HEK293 (cell line): ENCODE measurements around the gene KLHL13.
A peak's percentile ranks its signal among the peaks of the same experiment; 100 is the strongest.

Source experiments
- CTCF ChIA-PET: fragments of 350-600 bp; formaldehyde crosslinking; extraction: SDS; loops from one replicate; lab custom pipeline; 2021; ENCODE audit warnings: antibody characterized with exemption; lab: Yijun Ruan, JAX
- POLR2A ChIA-PET: fragments of 300-600 bp; formaldehyde crosslinking; extraction: SDS; loops from one replicate; lab custom pipeline; 2020; ENCODE audit warnings: antibody characterized with exemption, inconsistent platforms; lab: Yijun Ruan, JAX
- H3K27ac ChIP-seq: fragments of 200-500 bp; sonication (Bioruptor generic); 2 replicates; pipeline ENCODE4 v1.5.1; 2014; ENCODE audit warnings: low read depth, low read length, control low read depth, inconsistent platforms; ENCODE audit errors: extremely low read depth
- H3K36me3 ChIP-seq, 2 experiments: fragments of 200-500 bp in 1 of 2; sonication (Bioruptor generic) in 1 of 2; 1 replicate in 1 of 2; 2 replicates in 1 of 2; pipeline ENCODE4 v1.5.1; 2014 to 2017; ENCODE audit warnings: inconsistent platforms in 2 of 2, low read length in 2 of 2; ENCODE audit not compliant: control insufficient read depth in 2 of 2, insufficient read depth in 1 of 2
- H3K4me1 ChIP-seq: fragments of 200-500 bp; sonication (Bioruptor generic); 2 replicates; pipeline ENCODE4 v1.5.1; 2014; ENCODE audit warnings: mild to moderate bottlenecking, low read length, inconsistent platforms; ENCODE audit not compliant: control insufficient read depth, insufficient read depth
- H3K4me3 ChIP-seq: 2 replicates; pipeline ENCODE4 v1.5.1; 2011; ENCODE audit warnings: low read depth, mild to moderate bottlenecking, control low read depth, low read length, moderate library complexity
- H3K9me3 ChIP-seq: fragments of 200-500 bp; sonication (Bioruptor generic); 2 replicates; pipeline ENCODE4 v1.5.1; 2014; ENCODE audit warnings: low read depth, low read length, inconsistent platforms; ENCODE audit not compliant: control insufficient read depth, insufficient read depth
- FEZF1 ChIP-seq: fragments of 450-650 bp; formaldehyde crosslinking; IDR thresholded peaks from 2 replicates; pipeline ENCODE4 v1.5.1; 2016; ENCODE audit warnings: missing biosample characterization, missing genetic modification characterization
- OSR2 ChIP-seq: fragments of 450-650 bp; formaldehyde crosslinking; IDR thresholded peaks from 2 replicates; pipeline ENCODE4 v1.5.1; 2016; ENCODE audit warnings: missing biosample characterization, missing genetic modification characterization
- SCRT1 ChIP-seq: fragments of 450-650 bp; formaldehyde crosslinking; IDR thresholded peaks from 2 replicates; pipeline ENCODE4 v1.5.1; 2016; ENCODE audit warnings: missing biosample characterization, missing genetic modification characterization, borderline replicate concordance
- SP7 ChIP-seq: fragments of 450-650 bp; formaldehyde crosslinking; IDR thresholded peaks from 2 replicates; pipeline ENCODE4 v1.5.1; 2016; ENCODE audit warnings: missing biosample characterization, missing genetic modification characterization
- ZIC2 ChIP-seq: fragments of 450-650 bp; formaldehyde crosslinking; IDR thresholded peaks from 2 replicates; pipeline ENCODE4 v1.5.1; 2016; ENCODE audit warnings: missing biosample characterization, missing genetic modification characterization
- ZNF121 ChIP-seq: fragments of 450-650 bp; formaldehyde crosslinking; IDR thresholded peaks from 2 replicates; pipeline ENCODE4 v1.5.1; 2016; ENCODE audit warnings: missing biosample characterization, missing genetic modification characterization
- ZNF133 ChIP-seq: fragments of 450-650 bp; formaldehyde crosslinking; IDR thresholded peaks from 2 replicates; pipeline ENCODE4 v1.5.1; 2016; ENCODE audit warnings: missing biosample characterization, missing genetic modification characterization
- ZNF184 ChIP-seq: fragments of 450-650 bp; IDR thresholded peaks from 2 replicates; pipeline ENCODE4 v1.5.1; 2018; ENCODE audit warnings: missing biosample characterization, mild to moderate bottlenecking, missing genetic modification characterization
- ZNF426 ChIP-seq: fragments of 450-650 bp; formaldehyde crosslinking; IDR thresholded peaks from 2 replicates; pipeline ENCODE4 v1.5.1; 2017; ENCODE audit warnings: missing biosample characterization, missing genetic modification characterization, mild to moderate bottlenecking, inconsistent platforms, moderate library complexity
- ZNF600 ChIP-seq: fragments of 450-650 bp; formaldehyde crosslinking; IDR thresholded peaks from 2 replicates; pipeline ENCODE4 v1.5.1; 2016; ENCODE audit warnings: missing biosample characterization, missing genetic modification characterization
- ZNF660 ChIP-seq: fragments of 450-650 bp; IDR thresholded peaks from 2 replicates; pipeline ENCODE4 v1.5.1; 2018; ENCODE audit warnings: missing biosample characterization, mild to moderate bottlenecking, missing genetic modification characterization
- ZNF677 ChIP-seq: fragments of 450-650 bp; IDR thresholded peaks from 2 replicates; pipeline ENCODE4 v1.5.0; 2018; ENCODE audit warnings: missing biosample characterization, mild to moderate bottlenecking, missing genetic modification characterization, moderate library complexity
- ZNF747 ChIP-seq: fragments of 450-650 bp; formaldehyde crosslinking; IDR thresholded peaks from 2 replicates; pipeline ENCODE4 v1.5.1; 2016; ENCODE audit warnings: missing biosample characterization, missing genetic modification characterization
- ZNF830 ChIP-seq: fragments of 450-650 bp; IDR thresholded peaks from 2 replicates; pipeline ENCODE4 v1.5.0; 2018; ENCODE audit warnings: missing biosample characterization, missing genetic modification characterization, low read depth, mild to moderate bottlenecking, moderate library complexity
- TF ChIP-seq, protein P1 (sequence below): fragments of 450-650 bp; formaldehyde crosslinking; IDR thresholded peaks from 2 replicates; pipeline ENCODE4 v1.5.1; 2016; ENCODE audit warnings: missing biosample characterization, missing genetic modification characterization
- TF ChIP-seq, protein P2 (sequence below): fragments of 450-650 bp; formaldehyde crosslinking; IDR thresholded peaks from 2 replicates; pipeline ENCODE4 v1.5.1; 2016; ENCODE audit warnings: missing biosample characterization, missing genetic modification characterization
- TF ChIP-seq, protein P3 (sequence below): fragments of 450-650 bp; formaldehyde crosslinking; IDR thresholded peaks from 2 replicates; pipeline ENCODE4 v1.5.1; 2017; ENCODE audit warnings: missing biosample characterization, mild to moderate bottlenecking, missing genetic modification characterization, moderate library complexity
- TF ChIP-seq, protein P4 (sequence below): fragments of 450-650 bp; formaldehyde crosslinking; IDR thresholded peaks from 2 replicates; pipeline ENCODE4 v1.5.1; 2016; ENCODE audit warnings: missing biosample characterization, missing genetic modification characterization
- TF ChIP-seq, protein P5 (sequence below): fragments of 450-650 bp; formaldehyde crosslinking; IDR thresholded peaks from 2 replicates; pipeline ENCODE4; 2016; ENCODE audit warnings: missing biosample characterization, missing genetic modification characterization

Gene KLHL13

DNA sequence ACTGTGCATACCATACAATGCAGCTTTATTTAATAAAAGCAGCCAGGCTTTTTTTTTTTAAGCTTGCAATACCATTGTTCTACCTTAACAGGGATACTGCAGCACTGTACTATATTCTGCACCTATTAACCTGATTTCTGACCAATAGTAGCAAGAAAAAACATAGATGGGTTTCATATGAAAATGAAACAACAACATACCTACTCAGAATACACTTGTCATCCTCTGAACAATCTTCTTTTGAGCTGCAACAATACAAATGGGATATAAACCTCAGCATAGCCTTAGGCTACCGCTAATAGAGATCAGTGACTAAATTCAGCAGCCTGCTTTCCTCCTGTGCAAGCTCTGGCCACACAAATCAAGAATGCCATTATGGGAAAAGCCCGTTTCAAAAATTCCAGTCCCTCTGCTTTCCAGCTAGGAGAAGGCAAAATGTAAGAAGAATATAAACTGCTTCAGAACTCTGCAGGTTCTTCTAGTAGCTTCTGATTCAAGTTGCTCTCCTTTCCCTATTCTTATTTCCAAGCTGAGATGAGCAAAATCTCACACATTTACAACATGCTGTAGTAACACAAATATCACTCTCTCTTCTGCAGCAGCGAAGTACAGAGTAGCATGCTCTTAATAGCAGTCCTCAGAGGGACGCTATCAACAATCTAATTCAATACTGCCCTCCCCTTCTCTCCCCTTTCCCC is 143.4 kb downstream of the KLHL13 start:
- Histone ChIP-seq H3K4me1 (peaks cover 8% of the 10 kb centered on the region), H3K36me3 (no peaks in the 10 kb centered on the region), H3K4me3 (peak overlapping the region; percentile 11), H3K9me3 (no peaks in the 10 kb centered on the region), H3K27ac (no peak overlapping the region)
- ChIA-PET CTCF (interaction anchor here (0.6 to 3.3 kb wide), 2 partner anchors 11 to 465 kb away, joined by 3 to 19 read pairs; no protein-coding TSS in a partner anchor), POLR2A (no interaction called here)
- TF ChIP-seq ZNF426 (tag by site-specific recombination) (no peak), SP7 (no peak), ZIC2 (no peak), ZNF830 (no peak), OSR2 (tag by site-specific recombination) (no peak), ZNF133 (tag by site-specific recombination) (no peak), ZNF660 (tag by site-specific recombination) (no peak), SCRT1 (tag by site-specific recombination) (no peak)
- TF ChIP-seq, protein P1, sequence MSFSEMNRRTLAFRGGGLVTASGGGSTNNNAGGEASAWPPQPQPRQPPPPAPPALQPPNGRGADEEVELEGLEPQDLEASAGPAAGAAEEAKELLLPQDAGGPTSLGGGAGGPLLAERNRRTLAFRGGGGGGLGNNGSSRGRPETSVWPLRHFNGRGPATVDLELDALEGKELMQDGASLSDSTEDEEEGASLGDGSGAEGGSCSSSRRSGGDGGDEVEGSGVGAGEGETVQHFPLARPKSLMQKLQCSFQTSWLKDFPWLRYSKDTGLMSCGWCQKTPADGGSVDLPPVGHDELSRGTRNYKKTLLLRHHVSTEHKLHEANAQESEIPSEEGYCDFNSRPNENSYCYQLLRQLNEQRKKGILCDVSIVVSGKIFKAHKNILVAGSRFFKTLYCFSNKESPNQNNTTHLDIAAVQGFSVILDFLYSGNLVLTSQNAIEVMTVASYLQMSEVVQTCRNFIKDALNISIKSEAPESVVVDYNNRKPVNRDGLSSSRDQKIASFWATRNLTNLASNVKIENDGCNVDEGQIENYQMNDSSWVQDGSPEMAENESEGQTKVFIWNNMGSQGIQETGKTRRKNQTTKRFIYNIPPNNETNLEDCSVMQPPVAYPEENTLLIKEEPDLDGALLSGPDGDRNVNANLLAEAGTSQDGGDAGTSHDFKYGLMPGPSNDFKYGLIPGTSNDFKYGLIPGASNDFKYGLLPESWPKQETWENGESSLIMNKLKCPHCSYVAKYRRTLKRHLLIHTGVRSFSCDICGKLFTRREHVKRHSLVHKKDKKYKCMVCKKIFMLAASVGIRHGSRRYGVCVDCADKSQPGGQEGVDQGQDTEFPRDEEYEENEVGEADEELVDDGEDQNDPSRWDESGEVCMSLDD (tag by site-specific recombination), result no peak
- TF ChIP-seq, protein P2, sequence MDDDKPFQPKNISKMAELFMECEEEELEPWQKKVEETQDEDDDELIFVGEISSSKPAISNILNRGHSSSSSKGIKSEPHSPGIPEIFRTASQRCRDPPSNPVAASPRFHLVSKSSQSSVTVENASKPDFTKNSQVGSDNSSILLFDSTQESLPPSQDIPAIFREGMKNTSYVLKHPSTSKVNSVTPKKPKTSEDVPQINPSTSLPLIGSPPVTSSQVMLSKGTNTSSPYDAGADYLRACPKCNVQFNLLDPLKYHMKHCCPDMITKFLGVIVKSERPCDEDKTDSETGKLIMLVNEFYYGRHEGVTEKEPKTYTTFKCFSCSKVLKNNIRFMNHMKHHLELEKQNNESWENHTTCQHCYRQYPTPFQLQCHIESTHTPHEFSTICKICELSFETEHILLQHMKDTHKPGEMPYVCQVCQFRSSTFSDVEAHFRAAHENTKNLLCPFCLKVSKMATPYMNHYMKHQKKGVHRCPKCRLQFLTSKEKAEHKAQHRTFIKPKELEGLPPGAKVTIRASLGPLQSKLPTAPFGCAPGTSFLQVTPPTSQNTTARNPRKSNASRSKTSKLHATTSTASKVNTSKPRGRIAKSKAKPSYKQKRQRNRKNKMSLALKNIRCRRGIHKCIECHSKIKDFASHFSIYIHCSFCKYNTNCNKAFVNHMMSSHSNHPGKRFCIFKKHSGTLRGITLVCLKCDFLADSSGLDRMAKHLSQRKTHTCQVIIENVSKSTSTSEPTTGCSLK, result no peak
- TF ChIP-seq, protein P3, sequence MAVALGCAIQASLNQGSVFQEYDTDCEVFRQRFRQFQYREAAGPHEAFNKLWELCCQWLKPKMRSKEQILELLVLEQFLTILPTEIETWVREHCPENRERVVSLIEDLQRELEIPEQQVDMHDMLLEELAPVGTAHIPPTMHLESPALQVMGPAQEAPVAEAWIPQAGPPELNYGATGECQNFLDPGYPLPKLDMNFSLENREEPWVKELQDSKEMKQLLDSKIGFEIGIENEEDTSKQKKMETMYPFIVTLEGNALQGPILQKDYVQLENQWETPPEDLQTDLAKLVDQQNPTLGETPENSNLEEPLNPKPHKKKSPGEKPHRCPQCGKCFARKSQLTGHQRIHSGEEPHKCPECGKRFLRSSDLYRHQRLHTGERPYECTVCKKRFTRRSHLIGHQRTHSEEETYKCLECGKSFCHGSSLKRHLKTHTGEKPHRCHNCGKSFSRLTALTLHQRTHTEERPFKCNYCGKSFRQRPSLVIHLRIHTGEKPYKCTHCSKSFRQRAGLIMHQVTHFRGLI (tag by site-specific recombination), result no peak

DNA sequence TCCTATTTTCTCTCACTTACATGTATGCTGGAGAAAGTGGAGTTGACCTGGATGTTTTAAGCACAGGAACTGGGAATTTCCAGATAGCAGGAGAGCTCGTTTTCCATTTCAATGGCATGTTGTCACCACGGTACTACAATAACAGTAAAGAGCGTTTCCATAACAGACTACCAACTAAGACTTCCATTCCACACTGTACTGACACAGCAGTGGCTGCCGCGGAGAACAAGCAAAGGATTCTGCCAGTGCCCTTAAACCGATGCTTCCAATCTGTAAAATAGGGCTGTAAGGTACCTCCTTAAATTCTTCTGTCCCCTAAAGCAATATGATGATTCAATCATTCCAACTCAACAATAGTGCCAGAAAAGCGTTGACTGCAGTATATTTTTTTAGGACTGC is 143.9 kb downstream of the KLHL13 start:
- Histone ChIP-seq H3K4me1 (peaks cover 8% of the 10 kb centered on the region), H3K4me3 (peak overlapping the region; percentile 11), H3K9me3 (no peaks in the 10 kb centered on the region), H3K36me3 (no peaks in the 10 kb centered on the region), H3K27ac (no peak overlapping the region)
- TF ChIP-seq ZNF677 (tag by site-specific recombination) (no peak), ZNF600 (tag by site-specific recombination) (peak; percentile 64)
- ChIA-PET POLR2A (no interaction called here), CTCF (interaction anchor here (0.6 to 3.3 kb wide), 2 partner anchors 12 to 465 kb away, joined by 3 to 19 read pairs; no protein-coding TSS in a partner anchor)

DNA sequence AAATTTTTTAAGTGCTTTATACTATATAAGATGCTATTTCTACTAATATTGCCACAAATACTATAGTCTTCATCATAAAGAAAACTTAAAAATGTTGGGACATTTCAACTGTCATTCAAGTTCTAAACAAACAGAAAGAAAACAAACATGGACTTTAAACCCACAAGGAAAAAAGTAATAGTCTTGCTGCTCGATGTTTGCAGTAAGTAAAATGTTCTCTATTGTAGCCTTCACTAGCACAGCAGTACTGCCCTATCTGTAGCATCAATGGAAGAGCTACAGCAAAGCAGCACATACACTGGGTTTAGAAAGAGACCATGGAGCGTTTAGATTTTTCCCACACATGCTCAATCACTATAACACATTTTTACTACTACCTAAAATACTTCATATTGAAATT is 146.8 kb downstream of the KLHL13 start:
- TF ChIP-seq FEZF1 (tag by site-specific recombination) (no peak), ZNF184 (tag by site-specific recombination) (no peak), ZNF121 (tag by site-specific recombination) (no peak), ZNF747 (no peak)
- TF ChIP-seq, protein P4, sequence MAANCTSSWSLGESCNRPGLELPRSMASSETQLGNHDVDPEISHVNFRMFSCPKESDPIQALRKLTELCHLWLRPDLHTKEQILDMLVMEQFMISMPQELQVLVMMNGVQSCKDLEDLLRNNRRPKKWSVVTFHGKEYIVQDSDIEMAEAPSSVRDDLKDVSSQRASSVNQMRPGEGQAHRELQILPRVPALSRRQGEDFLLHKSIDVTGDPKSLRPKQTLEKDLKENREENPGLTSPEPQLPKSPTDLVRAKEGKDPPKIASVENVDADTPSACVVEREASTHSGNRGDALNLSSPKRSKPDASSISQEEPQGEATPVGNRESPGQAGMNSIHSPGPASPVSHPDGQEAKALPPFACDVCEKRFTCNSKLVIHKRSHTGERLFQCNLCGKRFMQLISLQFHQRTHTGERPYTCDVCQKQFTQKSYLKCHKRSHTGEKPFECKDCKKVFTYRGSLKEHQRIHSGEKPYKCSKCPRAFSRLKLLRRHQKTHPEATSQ (tag by site-specific recombination), result no peak
- TF ChIP-seq, protein P1 (tag by site-specific recombination), result no peak
- TF ChIP-seq, protein P5, sequence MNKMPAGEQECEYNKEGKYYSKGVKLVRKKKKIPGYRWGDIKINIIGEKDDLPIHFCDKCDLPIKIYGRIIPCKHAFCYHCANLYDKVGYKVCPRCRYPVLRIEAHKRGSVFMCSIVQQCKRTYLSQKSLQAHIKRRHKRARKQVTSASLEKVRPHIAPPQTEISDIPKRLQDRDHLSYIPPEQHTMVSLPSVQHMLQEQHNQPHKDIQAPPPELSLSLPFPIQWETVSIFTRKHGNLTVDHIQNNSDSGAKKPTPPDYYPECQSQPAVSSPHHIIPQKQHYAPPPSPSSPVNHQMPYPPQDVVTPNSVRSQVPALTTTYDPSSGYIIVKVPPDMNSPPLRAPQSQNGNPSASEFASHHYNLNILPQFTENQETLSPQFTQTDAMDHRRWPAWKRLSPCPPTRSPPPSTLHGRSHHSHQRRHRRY (tag by site-specific recombination), result no peak

More for the DNA sequence above, 146.8 kb downstream of the KLHL13 start:
- no peaks in the 10 kb centered on the region for H3K9me3 ChIP-seq
- H3K4me3 ChIP-seq, result no peak overlapping the region
- ChIA-PET CTCF (no interaction called here), POLR2A (no interaction called here)
- peaks cover 8% of the 10 kb centered on the region for H3K4me1 ChIP-seq
- no peak overlapping the region for H3K27ac ChIP-seq
- H3K36me3 ChIP-seq, result no peaks in the 10 kb centered on the region
